ENCODE data around the gene UBE3B. TPM values are rescaled to one million over a fixed set of nuclear protein-coding genes. Genes with fewer than 3 reads are reported as not detected.

The UBE3B gene
- total RNA-seq, 1 experiment from 2014 or later: 48.0 TPM

DNA sequence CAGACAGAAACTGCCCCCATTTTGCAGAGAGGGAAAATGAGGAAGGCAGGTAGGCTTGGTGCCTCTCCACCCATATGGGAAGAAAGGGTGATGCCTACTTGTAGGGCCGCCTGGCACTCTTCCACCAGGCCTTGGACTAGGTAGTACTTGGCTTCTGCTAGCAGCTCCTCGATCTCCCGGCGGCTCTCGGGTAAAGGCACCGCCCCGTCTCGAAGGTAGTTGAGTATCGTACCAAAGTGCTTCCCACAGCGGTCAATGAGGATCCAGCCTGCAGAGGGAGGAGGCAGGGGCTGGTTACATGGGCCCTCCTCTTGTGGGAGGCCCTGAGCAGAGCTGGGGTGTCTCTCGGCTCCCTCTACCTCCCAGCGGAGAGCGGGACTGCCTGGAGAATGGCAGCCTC is 16.9 kb upstream of the UBE3B start:
- Histone ChIP-seq H4K20me1 (ENCODE audit: insufficient read depth) (peaks cover 5% of the 10 kb centered on the region; the same call in 1 of the 2 replicates), H3K79me2 (ENCODE audit: low read depth) (peaks cover 62% of the 10 kb centered on the region), H3K9me2 (ENCODE audit: insufficient read depth) (no peaks in the 10 kb centered on the region), H3K4me2 (peak overlapping the region; percentile 73; the same call in 1 of the 2 replicates), H2AFZ (no peak overlapping the region), H3F3A (ENCODE audit: insufficient read depth, low read depth) (peaks cover 46% of the 10 kb centered on the region), H3K27me3 (ENCODE audit: insufficient read depth, low read depth) (no peaks in the 10 kb centered on the region), H3K9me3 (ENCODE audit: insufficient read depth, low read depth) (no peaks in the 10 kb centered on the region), H3K36me3 (ENCODE audit: low read depth) (peaks cover 10% of the 10 kb centered on the region; the same call in 1 of the 2 replicates), H3K4me3 (no peak overlapping the region), H3K27ac (peak overlapping the region; percentile 94), H3K4me1 (replicated peaks; ENCODE audit: insufficient read depth) (peaks cover 53% of the 10 kb centered on the region)
- CTCF ChIA-PET: no interaction called here
- intact Hi-C loops (cut with micrococcal nuclease; ENCODE audit: unreplicated experiment): no loop called here
- BruUV-seq (replicated peaks): no TSS peak
- no peak for DNase-seq
- POLR2A ChIA-PET (ENCODE audit: unreplicated experiment): no interaction called here
- TF ChIP-seq, protein P1, sequence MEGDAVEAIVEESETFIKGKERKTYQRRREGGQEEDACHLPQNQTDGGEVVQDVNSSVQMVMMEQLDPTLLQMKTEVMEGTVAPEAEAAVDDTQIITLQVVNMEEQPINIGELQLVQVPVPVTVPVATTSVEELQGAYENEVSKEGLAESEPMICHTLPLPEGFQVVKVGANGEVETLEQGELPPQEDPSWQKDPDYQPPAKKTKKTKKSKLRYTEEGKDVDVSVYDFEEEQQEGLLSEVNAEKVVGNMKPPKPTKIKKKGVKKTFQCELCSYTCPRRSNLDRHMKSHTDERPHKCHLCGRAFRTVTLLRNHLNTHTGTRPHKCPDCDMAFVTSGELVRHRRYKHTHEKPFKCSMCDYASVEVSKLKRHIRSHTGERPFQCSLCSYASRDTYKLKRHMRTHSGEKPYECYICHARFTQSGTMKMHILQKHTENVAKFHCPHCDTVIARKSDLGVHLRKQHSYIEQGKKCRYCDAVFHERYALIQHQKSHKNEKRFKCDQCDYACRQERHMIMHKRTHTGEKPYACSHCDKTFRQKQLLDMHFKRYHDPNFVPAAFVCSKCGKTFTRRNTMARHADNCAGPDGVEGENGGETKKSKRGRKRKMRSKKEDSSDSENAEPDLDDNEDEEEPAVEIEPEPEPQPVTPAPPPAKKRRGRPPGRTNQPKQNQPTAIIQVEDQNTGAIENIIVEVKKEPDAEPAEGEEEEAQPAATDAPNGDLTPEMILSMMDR (conservative IDR thresholded peaks at IDR 0.05): no peak
- no peak for TF ChIP-seq EZH2 (IDR thresholded peaks at IDR 0.05; ENCODE audit: low read depth)

DNA sequence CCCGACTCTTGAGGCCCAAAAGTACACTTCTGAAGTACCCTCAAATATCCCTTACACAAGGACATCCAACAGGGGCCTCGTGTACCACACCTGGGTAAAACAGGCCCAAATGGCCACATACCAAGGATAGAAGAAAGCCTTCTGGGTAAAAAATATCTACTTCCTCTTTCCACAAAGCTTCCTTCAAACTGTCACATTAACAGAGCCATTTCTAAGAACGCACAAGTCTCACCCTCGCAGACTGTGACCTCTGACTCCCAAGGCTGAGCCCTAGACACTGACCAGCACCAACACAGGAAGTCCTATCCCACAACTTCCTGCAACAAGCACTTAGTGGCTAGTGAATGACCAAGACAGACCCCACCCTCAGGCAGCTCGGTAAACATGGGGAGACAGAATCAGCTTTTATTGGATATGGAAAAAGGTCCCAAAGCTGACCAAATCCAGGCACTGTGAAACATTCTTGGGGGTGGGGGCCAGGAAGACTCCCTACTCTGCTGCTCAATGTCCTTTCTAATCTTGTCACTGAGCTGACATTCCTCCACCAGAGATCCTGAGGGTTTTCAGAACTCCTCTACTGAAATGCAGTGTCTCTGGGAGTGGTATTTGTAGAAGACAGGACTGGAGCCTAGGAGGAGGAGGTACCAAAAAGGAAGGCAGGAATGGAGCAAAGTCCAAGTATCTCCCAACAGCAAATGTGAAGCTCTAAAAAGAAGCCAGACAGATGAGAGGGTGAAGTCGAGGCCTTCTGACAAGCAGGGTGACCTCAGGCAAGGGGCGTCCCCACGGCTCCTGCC is 16.2 kb upstream of the UBE3B start:
- no peak overlapping the region for H2AFZ ChIP-seq
- no TSS peak for BruUV-seq (replicated peaks)
- DNase-seq: peak in 1 of 2 experiments; percentile 43
- no peaks in the 10 kb centered on the region for H3K27me3 ChIP-seq (ENCODE audit: insufficient read depth, low read depth)
- peaks cover 53% of the 10 kb centered on the region for H3K4me1 ChIP-seq (replicated peaks; ENCODE audit: insufficient read depth)
- peaks cover 46% of the 10 kb centered on the region for H3F3A ChIP-seq (ENCODE audit: insufficient read depth, low read depth)
- POLR2A ChIA-PET (ENCODE audit: unreplicated experiment): no interaction called here
- H3K9me3 ChIP-seq (ENCODE audit: insufficient read depth, low read depth): no peaks in the 10 kb centered on the region
- CTCF ChIA-PET: interaction anchor here (0.9 kb wide), 1 partner anchor 28 kb away, joined by 4 read pairs; no protein-coding TSS in a partner anchor
- no peaks in the 10 kb centered on the region for H3K9me2 ChIP-seq (ENCODE audit: insufficient read depth)
- no peak overlapping the region for H3K4me3 ChIP-seq
- intact Hi-C loops (cut with micrococcal nuclease; ENCODE audit: unreplicated experiment): no loop called here
- H3K36me3 ChIP-seq (ENCODE audit: low read depth): peaks cover 10% of the 10 kb centered on the region; the same call in 1 of the 2 replicates
- peak overlapping the region; percentile 94 for H3K27ac ChIP-seq
- H4K20me1 ChIP-seq (ENCODE audit: insufficient read depth): peaks cover 8% of the 10 kb centered on the region; the same call in 1 of the 2 replicates
- H3K79me2 ChIP-seq (ENCODE audit: low read depth): peaks cover 69% of the 10 kb centered on the region
- H3K4me2 ChIP-seq: peak overlapping the region; percentile 73
- TF ChIP-seq, protein P1 (conservative IDR thresholded peaks at IDR 0.05): no peak
- TF ChIP-seq EZH2 (IDR thresholded peaks at IDR 0.05; ENCODE audit: low read depth): no peak

DNA sequence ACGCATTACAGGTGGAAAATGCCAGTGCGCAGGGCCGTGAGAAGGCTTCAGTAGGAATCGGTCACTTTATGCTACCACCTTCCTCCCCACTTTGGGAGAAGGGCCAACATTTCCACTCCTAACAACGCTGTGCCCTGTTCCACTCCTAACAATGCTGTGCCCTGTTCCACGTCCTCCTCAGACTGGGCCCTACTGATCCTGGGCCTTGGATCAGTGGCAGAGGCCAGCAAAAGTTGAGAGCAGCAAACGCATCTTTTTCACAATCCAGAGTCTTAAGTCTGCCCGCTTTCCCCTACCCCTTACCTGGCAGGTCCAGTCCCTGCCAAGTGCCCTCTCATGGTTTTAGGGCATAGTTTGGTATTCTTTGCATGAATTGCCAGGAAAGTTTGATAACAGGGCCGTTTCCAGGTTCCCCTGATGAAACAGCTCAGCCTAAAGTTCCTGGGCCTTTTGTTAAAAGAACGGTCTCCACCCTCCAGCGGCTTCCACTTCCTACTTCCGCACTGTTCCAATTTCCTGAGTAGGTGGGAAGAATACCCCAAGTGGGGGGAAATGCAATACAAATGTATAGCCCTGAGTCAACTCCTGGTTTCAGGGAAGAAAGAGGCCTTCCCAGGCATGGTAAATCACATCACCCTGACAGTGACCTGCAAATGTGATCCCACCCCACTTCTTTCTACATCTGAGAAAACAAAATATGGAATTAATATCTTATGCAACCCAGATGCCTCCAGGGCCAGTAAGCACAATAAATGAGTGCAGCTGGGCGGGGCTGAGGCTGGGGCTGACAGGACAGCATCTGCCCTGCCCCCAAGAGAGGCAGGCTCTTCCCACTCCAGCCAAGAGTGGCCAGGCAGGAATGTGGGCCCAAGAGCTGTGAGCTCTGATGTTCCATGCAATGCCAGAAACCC is 15.3 kb upstream of the UBE3B start:
- TF ChIP-seq, protein P1 (conservative IDR thresholded peaks at IDR 0.05): no peak
- no peak for TF ChIP-seq EZH2 (IDR thresholded peaks at IDR 0.05; ENCODE audit: low read depth)
- peaks cover 46% of the 10 kb centered on the region for H3F3A ChIP-seq (ENCODE audit: insufficient read depth, low read depth)
- BruUV-seq (replicated peaks): no TSS peak
- H3K36me3 ChIP-seq (ENCODE audit: low read depth): peaks cover 5% of the 10 kb centered on the region; the same call in 1 of the 2 replicates
- no peaks in the 10 kb centered on the region for H3K27me3 ChIP-seq (ENCODE audit: insufficient read depth, low read depth)
- ChIA-PET CTCF (interaction anchor here (0.9 to 1.5 kb wide), 3 partner anchors 29 to 34 kb away, joined by 4 to 12 read pairs (median 4); no protein-coding TSS in a partner anchor), POLR2A (ENCODE audit: unreplicated experiment) (interaction anchor here (0.5 to 1.2 kb wide), 3 partner anchors 15 to 1843 kb away, joined by 6 to 7 read pairs (median 7); partner anchors contain the start of genes KCTD10 and UBE3B)
- H3K79me2 ChIP-seq (ENCODE audit: low read depth): peaks cover 76% of the 10 kb centered on the region
- peak overlapping the region; percentile 94 for H3K27ac ChIP-seq
- peaks cover 8% of the 10 kb centered on the region; the same call in 1 of the 2 replicates for H4K20me1 ChIP-seq (ENCODE audit: insufficient read depth)
- H3K4me3 ChIP-seq: peak overlapping the region; percentile 14; the same call in 1 of the 2 replicates
- H3K4me2 ChIP-seq: peak overlapping the region; percentile 73
- peak; percentile 86 to 91 for DNase-seq
- intact Hi-C loops (cut with micrococcal nuclease; ENCODE audit: unreplicated experiment): loop anchor here (2.0 kb wide), 3 partner anchors 15 to 125 kb away; partner anchors contain the start of genes KCTD10 and UBE3B
- no peaks in the 10 kb centered on the region for H3K9me2 ChIP-seq (ENCODE audit: insufficient read depth)
- no peaks in the 10 kb centered on the region for H3K9me3 ChIP-seq (ENCODE audit: insufficient read depth, low read depth)
- H2AFZ ChIP-seq: no peak overlapping the region
- H3K4me1 ChIP-seq (replicated peaks; ENCODE audit: insufficient read depth): peaks cover 53% of the 10 kb centered on the region

Data from PC-9 (cell line).